Measurements from ENCODE around the gene TMEM115.

DNA sequence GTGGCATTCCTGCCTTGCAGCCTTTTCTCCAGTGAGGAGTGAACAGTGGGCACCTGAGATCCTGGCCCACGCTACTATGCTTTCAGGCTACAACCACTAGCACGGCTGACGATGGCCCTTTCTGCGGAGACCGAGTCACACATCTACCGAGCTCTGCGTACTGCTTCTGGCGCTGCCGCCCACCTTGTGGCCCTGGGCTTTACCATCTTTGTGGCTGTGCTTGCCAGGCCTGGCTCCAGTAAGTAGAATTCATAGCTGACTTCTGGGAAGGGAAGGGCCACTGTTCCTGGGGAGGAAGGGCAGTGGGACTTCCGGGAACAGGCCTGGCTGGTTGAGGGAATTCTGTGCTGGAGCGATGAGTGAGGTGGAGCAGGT lies 8.0 kb downstream of the TMEM115 start:
- TF ChIP-seq, protein P1, sequence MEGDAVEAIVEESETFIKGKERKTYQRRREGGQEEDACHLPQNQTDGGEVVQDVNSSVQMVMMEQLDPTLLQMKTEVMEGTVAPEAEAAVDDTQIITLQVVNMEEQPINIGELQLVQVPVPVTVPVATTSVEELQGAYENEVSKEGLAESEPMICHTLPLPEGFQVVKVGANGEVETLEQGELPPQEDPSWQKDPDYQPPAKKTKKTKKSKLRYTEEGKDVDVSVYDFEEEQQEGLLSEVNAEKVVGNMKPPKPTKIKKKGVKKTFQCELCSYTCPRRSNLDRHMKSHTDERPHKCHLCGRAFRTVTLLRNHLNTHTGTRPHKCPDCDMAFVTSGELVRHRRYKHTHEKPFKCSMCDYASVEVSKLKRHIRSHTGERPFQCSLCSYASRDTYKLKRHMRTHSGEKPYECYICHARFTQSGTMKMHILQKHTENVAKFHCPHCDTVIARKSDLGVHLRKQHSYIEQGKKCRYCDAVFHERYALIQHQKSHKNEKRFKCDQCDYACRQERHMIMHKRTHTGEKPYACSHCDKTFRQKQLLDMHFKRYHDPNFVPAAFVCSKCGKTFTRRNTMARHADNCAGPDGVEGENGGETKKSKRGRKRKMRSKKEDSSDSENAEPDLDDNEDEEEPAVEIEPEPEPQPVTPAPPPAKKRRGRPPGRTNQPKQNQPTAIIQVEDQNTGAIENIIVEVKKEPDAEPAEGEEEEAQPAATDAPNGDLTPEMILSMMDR (IDR thresholded peaks at IDR 0.05; ENCODE audit: low read depth, low read length) = no peak
- TF ChIP-seq EZH2phosphoT487 (IDR thresholded peaks at IDR 0.05; ENCODE audit: low read depth) = no peak
